NT2/D1 (cell line): ENCODE measurements around the gene ANKRD39.

Experiments
- SUZ12 ChIP-seq: IDR thresholded peaks from 2 replicates; pipeline ENCODE4 v1.6.1; 2011; ENCODE audit not compliant: insufficient read length, insufficient read depth; ENCODE audit errors: extremely low read depth
- YY1 ChIP-seq: IDR thresholded peaks from 2 replicates; pipeline ENCODE4 v1.6.1; 2011; ENCODE audit not compliant: insufficient read length, insufficient read depth

GRCh38 chr2:96853321-96853720 lies 4.5 kb downstream of the ANKRD39 start:
- no peak for TF ChIP-seq YY1
- TF ChIP-seq SUZ12, result no peak
